ENCODE measurements around the gene KDM6A.

DNA sequence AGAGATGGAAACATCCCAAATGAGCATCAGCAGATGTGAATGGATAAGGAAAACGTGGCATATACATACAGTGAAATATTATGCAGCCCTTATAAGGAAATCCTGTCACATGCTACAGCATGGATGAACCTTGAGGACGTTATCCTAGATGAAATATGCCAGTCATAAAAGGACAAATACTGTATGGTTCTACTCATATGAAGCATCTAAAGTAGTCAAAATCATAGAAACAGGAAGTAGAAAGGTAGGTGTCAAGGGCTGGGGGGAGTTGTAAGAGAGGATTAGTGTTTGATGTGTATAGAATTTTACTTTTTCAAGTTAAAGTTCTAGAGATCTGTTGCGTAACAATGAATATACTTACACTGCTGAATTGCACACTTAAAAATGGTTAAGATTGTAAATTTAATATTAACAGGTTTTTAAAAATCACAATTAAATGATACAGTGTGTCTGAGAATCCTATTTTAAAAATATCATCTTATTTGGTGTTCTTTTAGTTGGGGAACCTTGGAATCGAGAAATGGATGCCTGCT is 58.5 kb downstream of the KDM6A start:
- TF ChIP-seq, protein P1, sequence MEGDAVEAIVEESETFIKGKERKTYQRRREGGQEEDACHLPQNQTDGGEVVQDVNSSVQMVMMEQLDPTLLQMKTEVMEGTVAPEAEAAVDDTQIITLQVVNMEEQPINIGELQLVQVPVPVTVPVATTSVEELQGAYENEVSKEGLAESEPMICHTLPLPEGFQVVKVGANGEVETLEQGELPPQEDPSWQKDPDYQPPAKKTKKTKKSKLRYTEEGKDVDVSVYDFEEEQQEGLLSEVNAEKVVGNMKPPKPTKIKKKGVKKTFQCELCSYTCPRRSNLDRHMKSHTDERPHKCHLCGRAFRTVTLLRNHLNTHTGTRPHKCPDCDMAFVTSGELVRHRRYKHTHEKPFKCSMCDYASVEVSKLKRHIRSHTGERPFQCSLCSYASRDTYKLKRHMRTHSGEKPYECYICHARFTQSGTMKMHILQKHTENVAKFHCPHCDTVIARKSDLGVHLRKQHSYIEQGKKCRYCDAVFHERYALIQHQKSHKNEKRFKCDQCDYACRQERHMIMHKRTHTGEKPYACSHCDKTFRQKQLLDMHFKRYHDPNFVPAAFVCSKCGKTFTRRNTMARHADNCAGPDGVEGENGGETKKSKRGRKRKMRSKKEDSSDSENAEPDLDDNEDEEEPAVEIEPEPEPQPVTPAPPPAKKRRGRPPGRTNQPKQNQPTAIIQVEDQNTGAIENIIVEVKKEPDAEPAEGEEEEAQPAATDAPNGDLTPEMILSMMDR (IDR thresholded peaks at IDR 0.05): no peak
- TF ChIP-seq POLR2A (IDR thresholded peaks at IDR 0.05): no peak
